Measurements from ENCODE around the gene TUBB2A.

DNA sequence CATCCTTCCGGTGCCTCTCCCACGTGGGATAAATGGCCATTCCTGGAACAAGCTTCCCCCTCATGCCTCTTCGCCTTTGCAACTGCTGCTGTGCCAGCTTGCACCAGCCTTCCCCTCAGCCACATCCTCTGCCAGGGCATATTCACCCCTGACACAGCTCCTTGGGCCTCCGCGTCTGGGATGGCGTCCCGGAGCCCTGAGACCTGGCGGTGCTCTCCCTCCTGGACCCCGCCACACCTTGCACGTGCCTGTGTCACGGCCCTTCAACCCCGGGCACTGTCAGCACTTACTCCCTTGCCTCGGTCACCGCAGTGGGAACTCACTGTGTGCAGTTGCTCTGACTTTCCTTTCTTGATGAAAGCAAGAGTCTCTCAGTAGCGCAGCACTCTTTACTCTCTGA lies 25.6 kb downstream of the TUBB2A start:
- TF ChIP-seq ZNF274 (IDR thresholded peaks at IDR 0.05; ENCODE audit: low read depth, low read length): no peak
- TF ChIP-seq YY1 (IDR thresholded peaks at IDR 0.05; ENCODE audit: insufficient read depth, insufficient read length): no peak
- no peak for TF ChIP-seq SUZ12 (IDR thresholded peaks at IDR 0.05; ENCODE audit: extremely low read depth, insufficient read depth, insufficient read length)

Measured in NT2/D1 (cell line).